ENCODE data around the gene TNPO1. TPM values are rescaled to one million over a fixed set of nuclear protein-coding genes. Genes with fewer than 3 reads are reported as not detected.
"Not testable (repeated sequence)": the region's sequence is repeated elsewhere in the genome, so short reads cannot be mapped to it uniquely, and the experiment has no call there.

Gene TNPO1
- total and polyA plus RNA-seq, 2 experiments from 2014 or later = 98.9 to 167 TPM

- H3F3A ChIP-seq (ENCODE audit: insufficient read depth) = no peaks in the 10 kb centered on the region
- H2AFZ ChIP-seq = no peak overlapping the region
- peak; percentile 59 for DNase-seq
- H3K27ac ChIP-seq = no peak overlapping the region
- no peaks in the 10 kb centered on the region for H3K36me3 ChIP-seq (ENCODE audit: low read depth)
- H4K20me1 ChIP-seq (ENCODE audit: insufficient read depth) = no peaks in the 10 kb centered on the region
- TF ChIP-seq EZH2 (IDR thresholded peaks at IDR 0.05; ENCODE audit: insufficient read depth, poor library complexity, severe bottlenecking) = no peak
- TF ChIP-seq EZH2phosphoT487 (IDR thresholded peaks at IDR 0.05; ENCODE audit: insufficient read depth, low read depth) = no peak
- 67% methylated on average over 3 of the region's 3 CpGs for WGBS, 2 experiments (ENCODE audit: low coverage in 1 of 2, low lambda C conversion rate in 2 of 2, missing lambda C conversion rate in 2 of 2)
- no peak overlapping the region for H3K4me3 ChIP-seq
- no peaks in the 10 kb centered on the region for H3K9me3 ChIP-seq (ENCODE audit: low read depth)
- H3K9ac ChIP-seq = no peak overlapping the region
- H3K79me2 ChIP-seq (ENCODE audit: insufficient read depth) = no peaks in the 10 kb centered on the region
- H3K4me2 ChIP-seq (ENCODE audit: unreplicated experiment) = no peak overlapping the region
- H3K9me2 ChIP-seq (ENCODE audit: insufficient read depth) = peaks cover 4% of the 10 kb centered on the region; the same call in 1 of the 2 replicates
- in situ Hi-C loops (cut with MboI) = no loop called here
- no peaks in the 10 kb centered on the region for H3K27me3 ChIP-seq (replicated peaks; ENCODE audit: insufficient read depth)
- H3K4me1 ChIP-seq (ENCODE audit: insufficient read depth) = peaks cover 9% of the 10 kb centered on the region; the same call in 1 of the 2 replicates
These were observed 27.5 kb upstream of the TNPO1 start for GRCh38 chr5:72788866-72789505.

- peaks cover 9% of the 10 kb centered on the region; the same call in 1 of the 2 replicates for H3K4me1 ChIP-seq (ENCODE audit: insufficient read depth)
- no peak overlapping the region for H3K4me3 ChIP-seq
- H4K20me1 ChIP-seq (ENCODE audit: insufficient read depth) = no peaks in the 10 kb centered on the region
- peaks cover 4% of the 10 kb centered on the region; the same call in 1 of the 2 replicates for H3K9me2 ChIP-seq (ENCODE audit: insufficient read depth)
- H2AFZ ChIP-seq = no peak overlapping the region
- no peaks in the 10 kb centered on the region for H3K79me2 ChIP-seq (ENCODE audit: insufficient read depth)
- 11 to 14% methylated on average over 1 of the region's 1 CpG for WGBS, 2 experiments (ENCODE audit: low coverage in 1 of 2, low lambda C conversion rate in 2 of 2, missing lambda C conversion rate in 2 of 2)
- no peak overlapping the region for H3K27ac ChIP-seq
- H3K27me3 ChIP-seq (replicated peaks; ENCODE audit: insufficient read depth) = no peaks in the 10 kb centered on the region
- peak; percentile 8 for DNase-seq
- H3K36me3 ChIP-seq (ENCODE audit: low read depth) = no peaks in the 10 kb centered on the region
- no peaks in the 10 kb centered on the region for H3F3A ChIP-seq (ENCODE audit: insufficient read depth)
- TF ChIP-seq EZH2 (IDR thresholded peaks at IDR 0.05; ENCODE audit: insufficient read depth, poor library complexity, severe bottlenecking) (no peak), EZH2phosphoT487 (IDR thresholded peaks at IDR 0.05; ENCODE audit: insufficient read depth, low read depth) (no peak)
- H3K9ac ChIP-seq = no peak overlapping the region
- H3K9me3 ChIP-seq (ENCODE audit: low read depth) = no peaks in the 10 kb centered on the region
- in situ Hi-C loops (cut with MboI) = no loop called here
- H3K4me2 ChIP-seq (ENCODE audit: unreplicated experiment) = no peak overlapping the region
These were observed 26.3 kb upstream of the TNPO1 start for GRCh38 chr5:72790186-72790585.

- H3K79me2 ChIP-seq (ENCODE audit: insufficient read depth); H3K4me1 ChIP-seq (ENCODE audit: insufficient read depth); H4K20me1 ChIP-seq (ENCODE audit: insufficient read depth); H3K36me3 ChIP-seq (ENCODE audit: low read depth); H3F3A ChIP-seq (ENCODE audit: insufficient read depth); H3K9me3 ChIP-seq (ENCODE audit: low read depth); in situ Hi-C loops (cut with MboI); H3K4me2 ChIP-seq (ENCODE audit: unreplicated experiment); H3K27ac ChIP-seq; H3K27me3 ChIP-seq (replicated peaks; ENCODE audit: insufficient read depth); H3K9me2 ChIP-seq (ENCODE audit: insufficient read depth); H2AFZ ChIP-seq; DNase-seq; H3K4me3 ChIP-seq; H3K9ac ChIP-seq: not testable (repeated sequence)
- 76% methylated on average over 5 of the region's 5 CpGs for WGBS, 2 experiments (ENCODE audit: low coverage in 1 of 2, low lambda C conversion rate in 2 of 2, missing lambda C conversion rate in 2 of 2)
These were observed 23.8 kb upstream of the TNPO1 start for GRCh38 chr5:72792662-72793061.

- no peak overlapping the region for H3K4me2 ChIP-seq (ENCODE audit: unreplicated experiment)
- no peaks in the 10 kb centered on the region for H3K9me3 ChIP-seq (ENCODE audit: low read depth)
- H3K4me1 ChIP-seq (ENCODE audit: insufficient read depth) = no peaks in the 10 kb centered on the region
- H3F3A ChIP-seq (ENCODE audit: insufficient read depth) = no peaks in the 10 kb centered on the region
- H4K20me1 ChIP-seq (ENCODE audit: insufficient read depth) = no peaks in the 10 kb centered on the region
- no peak overlapping the region for H3K9ac ChIP-seq
- H2AFZ ChIP-seq = no peak overlapping the region
- in situ Hi-C loops (cut with MboI) = no loop called here
- H3K9me2 ChIP-seq (ENCODE audit: insufficient read depth) = no peaks in the 10 kb centered on the region
- H3K4me3 ChIP-seq = no peak overlapping the region
- no peak for DNase-seq
- TF ChIP-seq EZH2 (IDR thresholded peaks at IDR 0.05; ENCODE audit: insufficient read depth, poor library complexity, severe bottlenecking) = no peak
- no peak for TF ChIP-seq EZH2phosphoT487 (IDR thresholded peaks at IDR 0.05; ENCODE audit: insufficient read depth, low read depth)
- H3K79me2 ChIP-seq (ENCODE audit: insufficient read depth) = no peaks in the 10 kb centered on the region
- H3K36me3 ChIP-seq (ENCODE audit: low read depth) = no peaks in the 10 kb centered on the region
- 86 to 89% methylated on average over 3 of the region's 3 CpGs for WGBS, 2 experiments (ENCODE audit: low coverage in 1 of 2, low lambda C conversion rate in 2 of 2, missing lambda C conversion rate in 2 of 2)
- H3K27me3 ChIP-seq (replicated peaks; ENCODE audit: insufficient read depth) = no peaks in the 10 kb centered on the region
- no peak overlapping the region for H3K27ac ChIP-seq
These were observed 20.5 kb upstream of the TNPO1 start for GRCh38 chr5:72796001-72796400.

GRCh38 chr5:72799721-72800120 lies 16.7 kb upstream of the TNPO1 start:
- Histone ChIP-seq H3K36me3 (ENCODE audit: low read depth) (no peaks in the 10 kb centered on the region), H3K4me3 (no peak overlapping the region), H3K4me1 (ENCODE audit: insufficient read depth) (no peaks in the 10 kb centered on the region), H2AFZ (no peak overlapping the region), H3K4me2 (ENCODE audit: unreplicated experiment) (no peak overlapping the region), H3K27me3 (replicated peaks; ENCODE audit: insufficient read depth) (no peaks in the 10 kb centered on the region), H3K27ac (no peak overlapping the region), H3K9ac (no peak overlapping the region), H3F3A (ENCODE audit: insufficient read depth) (no peaks in the 10 kb centered on the region), H4K20me1 (ENCODE audit: insufficient read depth) (no peaks in the 10 kb centered on the region), H3K9me3 (ENCODE audit: low read depth) (no peaks in the 10 kb centered on the region), H3K79me2 (ENCODE audit: insufficient read depth) (no peaks in the 10 kb centered on the region), H3K9me2 (ENCODE audit: insufficient read depth) (no peaks in the 10 kb centered on the region)
- no peak for DNase-seq
- in situ Hi-C loops (cut with MboI) = no loop called here
- no peak for TF ChIP-seq EZH2 (IDR thresholded peaks at IDR 0.05; ENCODE audit: insufficient read depth, poor library complexity, severe bottlenecking)
- TF ChIP-seq EZH2phosphoT487 (IDR thresholded peaks at IDR 0.05; ENCODE audit: insufficient read depth, low read depth) = no peak
- 76% methylated on average over 1 of the region's 1 CpG for WGBS, 2 experiments (ENCODE audit: low coverage in 1 of 2, low lambda C conversion rate in 2 of 2, missing lambda C conversion rate in 2 of 2)

- H3K4me2 ChIP-seq (ENCODE audit: unreplicated experiment); H3K27ac ChIP-seq; H3F3A ChIP-seq (ENCODE audit: insufficient read depth); H3K4me3 ChIP-seq; H4K20me1 ChIP-seq (ENCODE audit: insufficient read depth); H3K36me3 ChIP-seq (ENCODE audit: low read depth); in situ Hi-C loops (cut with MboI); H3K9me3 ChIP-seq (ENCODE audit: low read depth); H3K27me3 ChIP-seq (replicated peaks; ENCODE audit: insufficient read depth); H3K4me1 ChIP-seq (ENCODE audit: insufficient read depth); H2AFZ ChIP-seq; H3K79me2 ChIP-seq (ENCODE audit: insufficient read depth); DNase-seq; H3K9ac ChIP-seq; H3K9me2 ChIP-seq (ENCODE audit: insufficient read depth): not testable (repeated sequence)
- 68 to 71% methylated on average over 4 of the region's 4 CpGs for WGBS, 2 experiments (ENCODE audit: low coverage in 1 of 2, low lambda C conversion rate in 2 of 2, missing lambda C conversion rate in 2 of 2)
These were observed 7.8 kb upstream of the TNPO1 start for GRCh38 chr5:72808637-72809036.

All from GM23248 (cell line).